Fibroblast of peridontal ligament (primary cell): ENCODE results near the gene DISP1.
A peak's percentile ranks its signal among the peaks of the same experiment; 100 is the strongest.

Source experiments
- DNase-seq: peaks from one replicate; pipeline ENCODE4 v3.0.0-alpha.2; 2010; ENCODE audit errors: extremely low read depth

DISP1 gene

GRCh38 chr1:222814536-222815439 lies at the start of gene DISP1:
DISP1 (plus strand) TSS chr1:222815039; CDS start chr1:222942824, 127,785 bp downstream.
- DNase-seq = peak; percentile 65

DNA sequence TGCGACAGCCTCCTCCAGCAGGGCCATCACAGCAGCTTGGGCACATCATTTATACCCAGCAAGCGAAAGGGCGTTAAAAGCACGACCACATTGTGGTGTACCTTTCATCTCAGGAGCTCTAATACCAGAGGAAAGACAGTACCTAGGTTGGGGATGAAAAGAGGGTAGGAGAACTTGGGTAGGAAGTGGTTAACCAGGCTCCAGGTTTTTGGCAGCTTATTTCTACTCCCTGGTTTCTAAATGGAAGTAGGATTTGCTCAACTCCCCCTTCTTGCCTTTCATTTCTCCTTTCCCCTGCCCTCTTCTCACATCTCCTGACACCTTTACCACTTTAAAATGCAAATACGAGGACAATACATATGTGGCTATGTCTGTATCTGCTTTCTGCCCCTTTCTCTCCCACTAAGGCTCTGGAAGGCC lies 47.7 kb upstream of the DISP1 start:
- DNase-seq = no peak

GRCh38 chr1:222768592-222768991 lies 46.2 kb upstream of the DISP1 start:
- DNase-seq = no peak

GRCh38 chr1:222769181-222769580 lies 45.7 kb upstream of the DISP1 start:
- no peak for DNase-seq

DNA sequence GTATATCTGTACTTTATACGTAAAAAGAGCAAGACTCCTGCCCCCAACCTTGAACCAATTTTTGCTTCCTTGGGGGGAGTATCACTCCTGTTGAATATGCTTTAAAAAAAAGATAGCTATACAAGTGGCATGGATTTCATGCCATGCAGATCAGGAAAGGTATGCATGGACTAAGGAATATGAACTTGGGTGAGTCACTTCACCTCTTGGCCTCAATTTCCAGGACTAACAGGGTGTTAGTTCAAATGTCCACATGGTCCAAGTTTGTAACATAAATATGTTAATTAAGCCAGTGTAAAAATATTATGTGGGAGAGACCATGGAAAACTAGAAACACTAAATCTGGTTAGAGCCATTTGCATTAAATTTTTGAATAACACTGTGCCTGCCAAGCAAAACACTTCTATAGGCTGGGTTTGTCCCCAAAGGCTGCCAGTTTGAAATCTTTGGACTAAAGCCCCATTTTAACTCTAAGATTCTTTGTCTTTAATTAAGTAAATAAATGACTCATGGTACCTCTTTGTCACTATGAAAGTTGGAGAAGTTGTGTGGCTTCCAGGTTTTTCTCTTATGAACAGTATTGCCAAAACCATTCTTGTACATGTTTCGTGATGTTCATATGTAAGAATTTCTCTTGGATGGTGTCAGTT lies 44.7 kb upstream of the DISP1 start:
- peak; percentile 40 for DNase-seq

DNA sequence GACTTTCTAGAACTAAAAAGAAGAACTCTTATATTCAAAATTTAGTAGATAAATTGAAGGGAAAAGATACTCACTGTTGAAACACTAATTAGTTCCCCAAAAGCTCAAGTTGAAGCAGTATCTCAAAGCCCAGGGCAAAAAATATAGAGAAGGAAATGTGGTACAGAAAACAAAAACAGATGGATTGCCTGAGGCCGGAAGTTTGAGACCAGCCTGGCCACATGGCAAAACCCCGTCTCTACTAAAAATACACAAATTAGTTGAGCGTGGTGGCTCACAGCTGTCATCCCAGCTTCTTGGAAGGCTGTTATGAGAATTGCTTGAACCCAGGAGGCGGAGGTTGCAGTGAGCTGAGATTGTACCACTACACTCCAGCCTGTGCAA lies 41.9 kb upstream of the DISP1 start:
- DNase-seq = peak; percentile 31

DNA sequence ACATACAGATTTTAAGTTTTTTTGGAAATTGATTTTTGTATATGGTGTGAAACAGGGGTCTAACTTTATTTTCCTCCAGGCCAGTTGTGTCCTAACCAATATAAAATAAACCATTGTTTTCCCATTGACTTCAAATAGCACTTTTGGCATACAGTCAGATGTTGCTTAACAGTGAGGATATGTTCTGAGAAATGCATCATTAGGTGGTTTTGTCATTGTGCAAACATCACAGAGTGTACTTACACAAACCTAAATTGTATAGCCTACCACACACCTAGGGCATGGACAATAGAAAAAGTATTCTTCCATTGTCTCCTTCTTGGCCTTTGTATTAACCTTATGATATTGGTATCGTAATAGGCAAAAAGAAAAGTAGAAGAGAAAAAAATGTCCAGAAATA lies 37.4 kb upstream of the DISP1 start:
- DNase-seq = peak; percentile 57

- DNase-seq = peak; percentile 38
Measured at GRCh38 chr1:222777977-222778376, 36.9 kb upstream of the DISP1 start.

- DNase-seq = no peak
Measured at GRCh38 chr1:222781251-222781650, 33.6 kb upstream of the DISP1 start.

DNA sequence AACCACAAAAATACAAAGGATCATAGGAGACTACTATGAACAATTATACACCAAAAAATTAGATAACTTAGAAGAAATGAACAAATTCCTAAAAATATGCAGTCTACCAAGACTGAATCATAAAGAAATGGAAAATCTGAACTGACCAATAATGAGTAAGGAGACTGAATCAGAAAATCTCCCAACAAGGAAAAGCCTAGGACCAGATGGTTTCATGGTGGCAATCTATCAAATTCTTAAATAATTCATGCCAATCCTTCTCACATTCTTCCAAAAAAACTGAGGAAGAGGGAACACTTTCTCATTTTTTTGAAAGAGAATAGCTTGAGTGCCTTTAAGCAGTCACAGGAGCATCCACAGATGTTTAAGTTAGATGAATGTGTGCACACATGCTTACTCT lies 31.8 kb upstream of the DISP1 start:
- DNase-seq = no peak

DNA sequence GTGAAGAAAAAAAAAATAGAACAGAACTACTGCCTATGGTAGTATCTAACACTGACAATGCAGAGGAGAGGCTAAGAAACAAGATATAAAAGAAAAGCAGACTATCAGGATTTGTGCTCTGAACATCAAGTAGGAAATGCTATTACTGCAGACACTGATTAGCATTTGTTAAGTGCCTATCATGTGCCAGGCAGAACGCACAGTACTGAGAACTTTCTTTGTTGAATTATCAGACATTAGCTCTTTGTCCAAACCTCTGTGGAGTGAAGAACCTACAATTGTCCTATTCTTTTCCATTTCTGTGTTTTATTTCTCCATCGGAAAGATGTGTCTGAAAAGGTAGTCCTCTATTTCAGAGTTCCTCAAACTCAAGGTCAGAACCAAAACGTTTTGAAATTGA lies 30.5 kb upstream of the DISP1 start:
- no peak for DNase-seq

- no peak for DNase-seq
Measured at GRCh38 chr1:222784916-222785315, 29.9 kb upstream of the DISP1 start.

DNA sequence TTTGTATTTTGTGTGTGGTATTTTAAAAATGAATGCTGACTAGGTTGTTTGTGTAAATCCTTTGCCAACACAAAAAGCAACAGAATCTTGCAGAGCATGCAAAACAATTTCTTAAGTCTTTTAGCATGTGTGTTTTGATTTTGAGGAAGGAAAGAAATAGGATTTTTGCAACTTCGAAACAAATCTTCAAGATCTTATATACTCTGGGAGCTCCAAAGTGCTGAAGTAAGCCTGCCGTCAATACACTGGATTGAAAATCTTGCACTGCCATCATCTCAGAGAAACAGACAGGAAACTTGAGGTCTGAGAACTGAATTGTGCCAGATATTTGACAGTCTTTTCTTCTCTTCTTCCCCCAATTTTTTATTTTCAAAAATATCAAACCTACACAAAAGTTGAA lies 29.3 kb upstream of the DISP1 start:
- DNase-seq = no peak

DNA sequence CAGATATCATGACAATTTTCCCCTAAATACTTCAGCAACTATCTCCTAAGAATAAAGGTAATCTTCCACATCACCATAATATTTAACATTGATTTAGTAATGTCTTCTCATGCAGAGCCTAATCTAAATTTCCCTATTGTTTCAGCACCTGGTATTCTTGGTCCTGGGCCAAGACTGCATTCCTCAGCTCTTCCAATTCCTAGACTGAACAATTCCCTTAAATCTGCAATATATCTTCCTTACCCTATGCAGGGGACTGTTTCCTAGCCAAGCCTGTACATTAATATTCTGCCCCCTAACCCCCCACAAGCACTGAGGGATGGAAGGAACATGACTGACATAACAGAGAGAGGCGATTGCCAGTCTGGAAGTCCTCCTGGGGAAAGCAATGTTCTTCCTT lies 28.7 kb upstream of the DISP1 start:
- DNase-seq = no peak

DNA sequence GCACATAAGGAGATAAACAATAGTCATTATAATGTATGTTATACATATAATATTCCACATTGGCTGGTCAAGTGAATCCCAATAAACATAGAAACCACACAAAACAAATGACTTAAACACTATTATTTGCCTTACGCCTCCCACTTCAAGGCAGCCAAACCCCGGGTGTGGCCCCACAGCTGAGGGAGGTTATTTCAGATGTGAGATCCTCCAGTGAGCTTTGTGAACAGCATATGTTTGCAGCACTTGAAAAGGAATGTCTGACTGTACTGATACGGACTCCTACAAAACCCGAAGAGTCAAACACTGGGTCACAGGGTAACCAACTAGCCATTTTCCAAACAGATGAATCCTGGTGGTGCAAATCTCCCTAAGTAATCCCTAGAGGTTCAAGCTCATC lies 27.1 kb upstream of the DISP1 start:
- DNase-seq = no peak

DNA sequence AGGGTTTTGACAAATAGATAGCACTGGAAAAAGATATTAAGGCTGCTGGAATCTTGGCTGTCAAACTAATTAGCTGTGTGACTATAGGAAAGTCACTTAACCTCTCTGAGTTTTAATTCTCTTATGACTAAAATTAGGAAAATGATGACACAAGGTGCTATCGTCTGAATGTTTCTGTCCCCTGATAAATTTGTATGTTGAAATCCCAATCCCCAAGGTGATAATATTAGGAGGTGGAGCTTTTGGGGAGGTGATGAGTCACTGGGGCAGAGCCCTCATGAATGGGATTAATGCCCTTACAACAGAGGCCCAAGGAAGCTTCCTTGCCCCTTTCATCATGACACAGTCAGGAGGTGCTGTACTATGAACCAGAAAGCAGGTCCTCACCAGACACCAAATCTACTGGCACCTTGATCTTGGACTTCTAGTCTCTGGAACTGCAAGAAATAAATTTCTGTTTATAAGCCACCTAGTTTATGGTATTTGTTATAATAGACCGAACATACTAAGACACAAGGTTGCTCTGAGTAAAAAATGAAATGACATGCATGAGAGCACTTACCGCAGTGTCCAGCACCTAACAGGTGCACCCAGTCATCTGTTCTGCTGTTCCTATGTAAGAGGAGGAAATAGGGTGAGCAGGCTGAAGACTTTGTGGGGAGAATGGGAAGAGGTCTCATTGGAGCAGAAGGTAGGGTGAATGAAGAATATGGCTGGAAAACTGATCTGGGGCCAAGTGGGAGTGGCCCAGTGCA lies 26.3 kb upstream of the DISP1 start:
- DNase-seq = no peak

GRCh38 chr1:222790115-222790514 lies 24.7 kb upstream of the DISP1 start:
- no peak for DNase-seq

DNA sequence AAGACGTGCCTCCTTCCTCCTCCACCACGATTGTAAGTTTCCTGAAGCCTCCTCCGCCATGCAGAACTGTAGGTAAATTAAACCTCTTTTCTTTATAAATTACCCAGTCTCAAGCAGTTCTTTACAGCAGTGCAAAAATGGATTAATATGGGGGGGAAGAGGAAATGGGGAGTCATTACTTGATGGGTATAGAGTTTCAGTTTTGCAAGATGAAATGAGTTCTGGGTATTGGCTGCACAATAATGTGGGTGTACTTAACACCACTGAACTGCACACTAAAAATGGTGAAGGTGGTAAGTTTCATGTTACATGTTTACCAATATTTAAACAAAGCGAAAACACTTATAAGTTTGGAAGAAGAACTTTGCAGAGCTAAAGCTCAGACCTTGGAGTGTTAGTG lies 24.3 kb upstream of the DISP1 start:
- DNase-seq = no peak

GRCh38 chr1:222791006-222791710 lies 23.7 kb upstream of the DISP1 start:
- DNase-seq = no peak

GRCh38 chr1:222792744-222793143 lies 22.1 kb upstream of the DISP1 start:
- DNase-seq = peak; percentile 65

- DNase-seq = peak; percentile 26
Measured at GRCh38 chr1:222794656-222795474, 20.0 kb upstream of the DISP1 start.
